ENCODE data around the gene NUCKS1.

Gene NUCKS1

DNA sequence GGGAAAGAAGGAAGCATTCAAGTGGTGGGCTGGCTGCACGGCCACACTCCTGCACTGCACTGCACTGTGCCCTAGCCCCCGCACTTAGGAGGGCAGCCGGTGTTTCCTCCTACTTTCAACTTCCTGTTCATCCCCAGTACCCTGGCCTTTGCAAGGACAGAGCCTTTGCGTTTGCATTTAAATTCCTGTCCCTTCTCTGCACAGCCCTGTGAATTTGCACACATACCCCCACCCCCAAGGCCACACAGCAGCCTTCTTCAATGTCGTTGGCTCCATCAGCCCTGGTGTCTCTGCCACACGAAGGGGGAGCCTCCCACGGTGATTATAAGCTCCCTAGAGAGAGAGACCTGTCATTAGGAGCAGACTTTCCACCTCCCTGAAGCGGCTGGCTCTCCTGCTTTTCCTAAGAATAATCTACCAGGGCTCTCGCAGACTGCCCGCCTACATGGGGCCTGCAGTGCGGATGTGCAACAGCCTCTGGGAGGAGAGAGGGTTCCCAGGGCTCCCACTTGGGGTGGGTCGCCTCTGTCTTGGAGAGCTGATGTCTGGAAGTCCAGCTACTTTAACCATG is 56.5 kb downstream of the NUCKS1 start:
- no peak for DNase-seq

GRCh38 chr1:205692423-205692822 is 57.6 kb downstream of the NUCKS1 start:
- no peak for DNase-seq

- no peak for DNase-seq
Measured at GRCh38 chr1:205690122-205690756, 59.7 kb downstream of the NUCKS1 start.

GRCh38 chr1:205689479-205689878 is 60.5 kb downstream of the NUCKS1 start:
- DNase-seq = no peak

- no peak for DNase-seq
Measured at GRCh38 chr1:205688171-205689080, 61.6 kb downstream of the NUCKS1 start.

- DNase-seq = no peak
Measured at GRCh38 chr1:205687242-205687641, 62.7 kb downstream of the NUCKS1 start.

DNA sequence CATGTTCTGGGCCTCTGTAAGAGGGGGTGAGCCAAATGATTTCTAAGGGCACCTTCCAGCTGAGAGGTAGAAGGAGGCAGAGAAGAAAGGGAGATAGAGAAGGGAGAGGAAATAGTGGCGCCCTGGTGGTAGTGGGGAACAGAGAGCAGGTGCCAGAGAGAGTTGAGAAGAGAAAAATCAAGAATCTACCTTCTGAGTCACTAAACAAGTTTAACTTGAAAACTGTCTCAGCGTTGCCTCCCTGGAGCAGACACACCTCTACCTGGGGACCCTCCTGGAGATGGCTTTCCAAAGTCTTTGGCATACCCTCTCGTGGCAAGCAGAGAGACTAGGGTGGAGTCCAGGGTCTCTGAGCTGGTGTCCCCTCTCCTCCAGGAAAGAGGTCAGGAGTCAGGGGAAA is 68.6 kb downstream of the NUCKS1 start:
- DNase-seq = no peak

DNA sequence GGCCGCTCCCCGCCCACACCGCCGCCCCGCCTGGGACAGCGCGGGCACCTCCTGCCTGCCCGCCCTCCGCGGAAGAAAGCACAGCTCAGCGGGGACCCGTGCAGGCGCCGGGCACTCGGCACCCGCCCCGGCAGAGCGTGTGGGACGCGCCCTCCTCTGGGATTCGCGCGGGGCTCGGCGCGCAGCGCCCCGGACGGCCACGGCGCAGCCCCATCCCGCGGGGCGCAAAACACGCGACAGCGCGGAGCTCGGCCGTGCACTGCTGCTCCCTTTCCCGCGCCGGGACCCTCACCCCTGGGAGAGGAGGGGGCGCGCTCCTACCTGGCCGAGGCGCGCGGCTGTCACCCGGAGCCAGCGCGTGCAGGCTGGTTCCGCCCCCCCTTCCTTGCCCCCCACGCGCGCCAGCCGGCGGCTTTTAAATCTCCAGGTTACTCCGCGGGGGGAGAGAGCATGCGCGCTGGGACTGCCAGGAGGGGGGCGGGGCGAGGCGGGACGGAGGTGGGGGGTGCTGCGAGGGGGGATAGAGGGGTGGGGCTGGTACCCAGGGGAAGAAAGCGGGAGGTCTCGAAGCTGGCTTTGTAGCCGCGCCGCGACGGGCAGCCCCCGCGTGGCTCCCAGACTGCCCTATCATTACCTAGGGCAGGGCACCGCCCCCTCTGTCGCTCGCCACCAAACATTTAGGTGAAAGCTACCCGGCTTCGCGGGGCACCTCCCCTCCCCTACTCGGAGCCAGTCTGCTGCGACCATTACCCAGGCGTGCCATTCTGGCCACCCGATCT is 69.7 kb downstream of the NUCKS1 start, which contains the start of gene SLC45A3:
TSS of gene SLC45A3 (minus strand) at position 437 of the 779 bp plus-strand sequence. CDS start 15,853 bp downstream, outside the sequence.
- DNase-seq = peak; percentile 21

- DNase-seq = no peak
Measured at GRCh38 chr1:205678286-205679111, 71.5 kb downstream of the NUCKS1 start.

GRCh38 chr1:205677167-205677566 is 72.8 kb downstream of the NUCKS1 start:
- no peak for DNase-seq

DNA sequence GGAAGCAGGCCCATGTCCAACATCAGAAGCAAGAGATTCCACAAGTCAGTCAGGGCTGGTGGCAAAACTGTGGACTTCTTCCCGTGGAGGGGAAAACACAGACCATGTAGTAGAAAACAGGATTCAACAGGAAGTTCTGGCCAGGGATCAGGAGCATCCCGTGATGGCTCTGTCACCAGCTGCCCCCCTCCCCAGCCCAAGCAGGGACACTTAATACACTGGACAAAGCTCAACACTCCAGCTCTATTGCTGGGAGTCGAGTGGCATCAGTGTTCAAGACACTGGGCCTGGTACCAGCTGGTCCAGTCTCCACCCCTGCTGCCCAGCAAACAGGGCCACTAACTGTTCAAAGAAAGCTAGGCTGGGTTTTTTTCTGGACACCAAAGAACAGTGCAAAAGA is 73.4 kb downstream of the NUCKS1 start:
- DNase-seq = no peak

DNA sequence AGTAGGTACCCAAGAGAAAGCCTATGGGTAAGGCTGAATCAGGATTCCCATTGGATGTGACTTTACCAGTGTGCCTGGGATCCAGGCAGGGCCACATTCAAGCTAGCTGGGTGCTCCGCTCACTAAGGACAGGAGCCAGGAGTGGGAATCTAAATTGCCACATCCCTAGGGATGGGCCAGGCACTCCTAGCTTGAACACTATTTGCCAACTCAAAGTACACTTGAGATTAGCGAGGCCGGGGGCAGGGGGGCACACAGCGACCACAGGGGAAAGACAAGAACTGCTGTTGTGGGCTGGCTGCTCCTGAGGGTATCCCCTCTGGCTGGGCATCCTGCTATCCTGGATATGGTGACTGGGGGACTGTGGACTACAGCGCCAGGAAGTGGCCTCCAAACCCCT is 74.0 kb downstream of the NUCKS1 start:
- DNase-seq = no peak

DNA sequence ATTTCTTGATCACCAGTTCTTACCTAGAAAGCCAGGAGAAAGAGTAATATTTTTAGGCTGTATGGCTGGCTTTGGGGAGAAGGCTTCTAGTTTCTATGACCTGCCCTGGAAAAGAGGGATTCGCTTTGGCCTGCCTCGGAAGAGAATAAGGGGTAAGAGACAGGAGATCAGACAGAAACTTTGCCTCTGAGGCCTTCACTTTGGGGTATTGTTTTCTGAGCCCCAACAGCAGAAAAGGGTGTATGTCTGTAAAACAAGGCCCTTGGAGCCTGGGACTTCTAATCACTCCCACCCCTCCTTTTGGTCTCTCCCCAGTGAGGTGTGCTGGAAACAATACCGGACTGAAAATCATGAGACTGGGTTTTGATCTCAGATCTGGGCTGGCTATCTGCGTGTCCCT is 74.7 kb downstream of the NUCKS1 start:
- no peak for DNase-seq

GRCh38 chr1:205672970-205673369 is 77.0 kb downstream of the NUCKS1 start:
- no peak for DNase-seq

- no peak for DNase-seq
Measured at GRCh38 chr1:205672395-205672889, 77.5 kb downstream of the NUCKS1 start.

DNA sequence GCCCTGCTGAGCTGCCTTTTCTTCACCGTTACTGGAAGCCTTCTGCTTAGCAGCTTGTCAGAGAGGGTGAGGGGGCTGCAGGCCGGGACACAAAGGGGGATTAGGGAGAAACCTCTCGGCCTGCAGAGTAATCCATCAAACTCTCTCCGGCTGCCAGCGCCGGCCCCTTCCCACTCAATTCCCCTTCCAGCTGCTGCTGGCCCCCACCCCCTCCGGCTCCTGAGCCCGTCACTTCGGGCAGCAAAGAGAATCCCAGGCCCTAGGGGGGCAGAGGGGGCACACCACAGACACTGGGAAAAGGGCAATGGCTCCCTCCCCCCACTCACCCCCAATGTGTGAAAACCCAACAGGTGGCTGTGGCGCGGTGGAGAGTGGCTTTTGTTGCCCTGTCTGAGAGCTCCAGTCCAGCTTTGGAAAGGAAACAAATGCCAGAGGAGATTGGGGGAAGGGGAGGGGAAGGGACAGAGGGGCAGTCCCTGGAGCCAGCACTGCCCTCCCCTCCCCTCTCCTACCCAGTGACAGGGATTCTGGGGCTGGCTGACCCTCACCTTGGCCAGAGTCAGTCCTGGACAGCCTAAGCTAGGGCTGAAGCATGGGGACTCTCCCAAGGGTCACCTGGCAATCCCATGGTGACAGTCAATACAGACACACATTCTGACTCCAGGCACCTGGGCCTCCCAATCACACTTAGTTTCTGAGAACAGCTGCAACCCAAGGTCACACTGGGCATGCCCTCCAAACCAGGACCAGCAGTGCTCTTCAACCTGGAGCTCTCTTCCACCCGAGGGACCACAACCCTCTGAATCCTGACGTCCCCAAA is 79.2 kb downstream of the NUCKS1 start:
- no peak for DNase-seq

DNA sequence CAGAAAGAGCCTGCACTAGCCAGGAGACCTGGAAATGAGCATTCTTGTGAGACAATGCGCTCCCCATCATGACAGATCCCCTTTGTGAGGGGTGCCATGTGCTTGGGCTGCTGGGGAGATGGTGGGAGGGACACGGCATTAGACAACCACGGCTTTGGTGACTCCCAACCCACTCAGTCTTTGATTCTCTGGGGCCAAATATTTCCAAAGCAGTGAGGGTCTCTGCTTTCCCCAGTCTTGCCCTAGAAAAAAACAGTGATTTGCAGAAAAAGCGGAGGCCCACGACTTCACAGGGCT is 79.9 kb downstream of the NUCKS1 start:
- no peak for DNase-seq

GRCh38 chr1:205669341-205670149 is 80.4 kb downstream of the NUCKS1 start:
- no peak for DNase-seq

DNA sequence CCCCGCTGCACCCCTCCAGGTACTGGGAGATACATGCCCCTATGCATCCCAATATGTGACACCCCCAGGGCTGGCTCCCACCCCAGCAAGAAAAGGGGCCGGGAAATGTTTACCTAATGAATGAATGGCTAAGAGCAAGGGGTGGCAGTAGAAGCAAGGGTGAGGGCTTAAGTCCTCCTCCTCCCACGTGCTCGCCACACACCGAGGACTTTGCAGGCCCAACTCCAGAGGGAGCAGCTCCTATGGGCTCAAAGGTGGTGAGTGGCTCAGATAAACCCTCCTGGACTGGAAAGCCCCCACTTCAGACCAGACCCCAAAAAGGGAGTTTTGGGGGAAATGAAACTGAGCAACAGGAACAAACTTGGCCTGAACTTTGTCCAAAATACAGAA is 81.0 kb downstream of the NUCKS1 start:
- no peak for DNase-seq

- no peak for DNase-seq
Measured at GRCh38 chr1:205667909-205668643, 81.9 kb downstream of the NUCKS1 start.
